ENCODE data around the gene SOCS4. TPM values are rescaled to one million over a fixed set of nuclear protein-coding genes. Genes with fewer than 3 reads are reported as not detected.

The SOCS4 gene
- total RNA-seq, 1 experiment from 2014 or later = 35.5 TPM

DNA sequence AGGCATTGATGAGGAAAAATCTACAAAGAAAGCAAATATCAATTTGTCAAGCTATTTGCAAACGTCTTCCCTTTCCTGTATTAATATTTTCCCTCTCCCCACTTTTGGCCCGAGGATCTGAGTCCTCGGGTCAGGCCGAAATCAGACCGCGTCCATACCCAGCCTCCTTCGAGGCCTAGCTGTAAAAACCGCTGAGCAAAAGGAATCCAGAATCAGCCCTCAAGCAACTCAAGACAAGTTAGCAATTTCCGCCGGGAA lies 24.1 kb downstream of the SOCS4 start:
- CTCF ChIA-PET = interaction anchor here (0.6 to 1.5 kb wide), 4 partner anchors 20 to 58 kb away, joined by 3 to 7 read pairs (median 4); partner anchors contain the start of genes SOCS4 and WDHD1
- POLR2A ChIA-PET (ENCODE audit: low non-redundant PET) = interaction anchor here (0.6 kb wide), 1 partner anchor 24 kb away, joined by 4 read pairs; the partner anchor contains the start of genes SOCS4 and WDHD1
- intact Hi-C loops (cut with micrococcal nuclease; ENCODE audit: unreplicated experiment) = no loop called here

DNA sequence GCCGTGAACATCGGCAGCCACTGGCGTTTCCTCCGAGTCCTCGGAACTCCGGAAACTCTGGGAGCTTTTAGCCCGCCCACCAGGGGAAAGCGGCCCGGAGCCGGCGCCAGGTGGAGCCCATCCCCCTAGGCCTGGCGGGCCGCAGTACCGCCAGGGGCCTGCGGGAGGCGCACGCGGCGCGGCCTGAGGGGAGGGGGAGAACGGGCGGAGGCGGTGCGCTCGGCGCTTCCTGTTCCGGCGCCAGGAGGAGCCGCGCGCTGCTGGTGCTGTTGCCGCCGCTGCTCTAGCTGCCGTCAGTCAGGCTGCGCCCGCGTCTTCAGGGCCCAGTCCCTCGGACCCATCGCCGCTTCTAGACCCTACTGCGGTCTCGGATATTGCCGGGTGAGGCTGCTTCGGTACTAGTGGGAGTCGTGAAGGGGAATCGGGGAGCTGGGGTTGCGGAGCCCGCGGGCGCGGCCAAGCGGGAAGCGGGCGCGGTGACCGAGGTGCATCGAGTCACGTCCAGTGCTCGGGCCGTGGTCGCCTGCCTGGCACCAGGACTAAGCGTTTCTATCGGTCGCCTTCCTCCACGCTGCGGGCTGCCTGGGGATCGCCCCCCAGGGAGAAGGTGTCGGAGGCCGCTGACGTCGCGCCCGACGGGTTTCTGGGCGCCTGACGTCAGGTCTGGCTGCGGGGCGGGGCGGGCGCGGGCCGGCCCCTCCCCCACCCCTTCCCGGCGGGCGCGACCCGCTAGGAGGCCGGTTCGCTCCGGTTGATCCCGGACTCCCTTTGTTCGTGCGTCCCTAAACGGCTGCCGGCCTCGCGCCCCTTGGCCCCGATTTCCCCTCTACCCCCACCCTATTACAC lies 24.6 kb downstream of the SOCS4 start, which contains the start of gene MAPK1IP1L:
Gene MAPK1IP1L, plus strand, starts transcription at position 225 of the 846 bp plus-strand sequence. CDS start 10,037 bp downstream, outside the sequence.
- POLR2A ChIA-PET (ENCODE audit: low non-redundant PET) = interaction anchor here (0.6 kb wide), 2 partner anchors 25 to 395 kb away, joined by 3 to 4 read pairs; partner anchors contain the start of genes SOCS4 and WDHD1
- BruUV-seq (replicated peaks) = no TSS peak
- no peaks in the 10 kb centered on the region for H3K27me3 ChIP-seq (replicated peaks; ENCODE audit: insufficient read depth, low read depth, low read length, poor library complexity)

More for the DNA sequence above, 24.1 kb downstream of the SOCS4 start:
- H3K36me3 ChIP-seq (ENCODE audit: insufficient read depth, low read length, poor library complexity, severe bottlenecking) = peaks cover 22% of the 10 kb centered on the region
- DNase-seq (ENCODE audit: low spot score) = no peak
- TF ChIP-seq EZH2 (IDR thresholded peaks at IDR 0.05; ENCODE audit: borderline replicate concordance, low read depth, low read length, poor library complexity, severe bottlenecking) = no peak
- TF ChIP-seq, protein P1, sequence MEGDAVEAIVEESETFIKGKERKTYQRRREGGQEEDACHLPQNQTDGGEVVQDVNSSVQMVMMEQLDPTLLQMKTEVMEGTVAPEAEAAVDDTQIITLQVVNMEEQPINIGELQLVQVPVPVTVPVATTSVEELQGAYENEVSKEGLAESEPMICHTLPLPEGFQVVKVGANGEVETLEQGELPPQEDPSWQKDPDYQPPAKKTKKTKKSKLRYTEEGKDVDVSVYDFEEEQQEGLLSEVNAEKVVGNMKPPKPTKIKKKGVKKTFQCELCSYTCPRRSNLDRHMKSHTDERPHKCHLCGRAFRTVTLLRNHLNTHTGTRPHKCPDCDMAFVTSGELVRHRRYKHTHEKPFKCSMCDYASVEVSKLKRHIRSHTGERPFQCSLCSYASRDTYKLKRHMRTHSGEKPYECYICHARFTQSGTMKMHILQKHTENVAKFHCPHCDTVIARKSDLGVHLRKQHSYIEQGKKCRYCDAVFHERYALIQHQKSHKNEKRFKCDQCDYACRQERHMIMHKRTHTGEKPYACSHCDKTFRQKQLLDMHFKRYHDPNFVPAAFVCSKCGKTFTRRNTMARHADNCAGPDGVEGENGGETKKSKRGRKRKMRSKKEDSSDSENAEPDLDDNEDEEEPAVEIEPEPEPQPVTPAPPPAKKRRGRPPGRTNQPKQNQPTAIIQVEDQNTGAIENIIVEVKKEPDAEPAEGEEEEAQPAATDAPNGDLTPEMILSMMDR (conservative IDR thresholded peaks at IDR 0.05; ENCODE audit: low read depth, low read length) = no peak
- peak overlapping the region; percentile 93 for H3K4me3 ChIP-seq (ENCODE audit: low read depth, low read length, poor library complexity, severe bottlenecking)
- no peaks in the 10 kb centered on the region for H3K27me3 ChIP-seq (replicated peaks; ENCODE audit: insufficient read depth, low read depth, low read length, poor library complexity)
- peaks cover 73% of the 10 kb centered on the region for H3K4me1 ChIP-seq (ENCODE audit: insufficient read depth, low read length, poor library complexity, severe bottlenecking)
- H3K9me3 ChIP-seq (ENCODE audit: low read depth, low read length, poor library complexity, severe bottlenecking) = no peaks in the 10 kb centered on the region
- no TSS peak for BruUV-seq (replicated peaks)
- peak overlapping the region; percentile 100 for H3K27ac ChIP-seq (ENCODE audit: low read depth, low read length, poor library complexity, severe bottlenecking)

DNA sequence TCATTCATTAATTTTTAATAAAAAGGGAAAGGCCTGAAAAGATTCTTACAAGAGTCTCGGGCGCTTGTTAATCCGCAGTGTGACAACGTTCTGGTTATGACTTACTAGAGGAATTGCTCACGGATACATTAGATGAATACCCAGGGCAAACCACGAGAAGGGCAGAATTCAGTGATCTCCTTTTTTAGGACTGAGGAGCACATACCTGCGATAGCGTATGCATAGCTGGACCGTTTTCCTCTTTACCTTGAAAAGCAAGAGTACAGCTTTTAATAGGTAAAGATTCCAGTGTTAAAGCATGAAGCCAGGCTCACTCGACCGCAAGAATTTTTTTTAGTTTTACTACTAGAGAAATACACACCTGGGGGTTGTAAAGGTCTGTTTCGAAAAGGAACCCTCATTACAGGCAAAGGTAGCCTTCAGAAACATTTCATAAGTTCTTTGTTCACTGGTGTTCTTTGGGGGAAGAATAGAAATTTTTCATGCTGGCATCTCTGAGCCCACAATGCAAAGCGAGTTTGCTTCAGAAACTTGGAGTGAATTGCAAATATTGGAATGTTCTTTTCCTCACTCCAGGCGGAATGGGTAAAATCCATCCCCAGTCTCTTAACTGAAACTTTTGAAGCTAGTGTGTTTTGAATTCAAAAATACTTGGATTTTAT lies 25.4 kb downstream of the SOCS4 start:
- CTCF ChIA-PET = interaction anchor here (0.7 kb wide), 1 partner anchor 57 kb away, joined by 4 read pairs; no protein-coding TSS in a partner anchor
- TF ChIP-seq, protein P1 (conservative IDR thresholded peaks at IDR 0.05; ENCODE audit: low read depth, low read length) = no peak
- no peak for TF ChIP-seq EZH2 (IDR thresholded peaks at IDR 0.05; ENCODE audit: borderline replicate concordance, low read depth, low read length, poor library complexity, severe bottlenecking)
- BruUV-seq (replicated peaks) = TSS peak; percentile 43
- H3K4me3 ChIP-seq (ENCODE audit: low read depth, low read length, poor library complexity, severe bottlenecking) = peak overlapping the region; percentile 93
- peaks cover 60% of the 10 kb centered on the region for H3K4me1 ChIP-seq (ENCODE audit: insufficient read depth, low read length, poor library complexity, severe bottlenecking)
- H3K9me3 ChIP-seq (ENCODE audit: low read depth, low read length, poor library complexity, severe bottlenecking) = no peaks in the 10 kb centered on the region
- no peak for DNase-seq (ENCODE audit: low spot score)
- no peaks in the 10 kb centered on the region for H3K27me3 ChIP-seq (replicated peaks; ENCODE audit: insufficient read depth, low read depth, low read length, poor library complexity)
- intact Hi-C loops (cut with micrococcal nuclease; ENCODE audit: unreplicated experiment) = no loop called here
- POLR2A ChIA-PET (ENCODE audit: low non-redundant PET) = interaction anchor here (0.6 kb wide), 1 partner anchor 394 kb away, joined by 3 read pairs; no protein-coding TSS in a partner anchor
- peaks cover 29% of the 10 kb centered on the region for H3K36me3 ChIP-seq (ENCODE audit: insufficient read depth, low read length, poor library complexity, severe bottlenecking)
- peak overlapping the region; percentile 100 for H3K27ac ChIP-seq (ENCODE audit: low read depth, low read length, poor library complexity, severe bottlenecking)

More for the DNA sequence above, 24.6 kb downstream of the SOCS4 start, which contains the start of gene MAPK1IP1L:
- H3K4me1 ChIP-seq (ENCODE audit: insufficient read depth, low read length, poor library complexity, severe bottlenecking) = peaks cover 68% of the 10 kb centered on the region
- no peaks in the 10 kb centered on the region for H3K9me3 ChIP-seq (ENCODE audit: low read depth, low read length, poor library complexity, severe bottlenecking)
- TF ChIP-seq EZH2 (IDR thresholded peaks at IDR 0.05; ENCODE audit: borderline replicate concordance, low read depth, low read length, poor library complexity, severe bottlenecking) = no peak
- TF ChIP-seq, protein P1 (conservative IDR thresholded peaks at IDR 0.05; ENCODE audit: low read depth, low read length) = peak; percentile 95
- H3K4me3 ChIP-seq (ENCODE audit: low read depth, low read length, poor library complexity, severe bottlenecking) = peak within 1 kb of the TSS; percentile 93
- intact Hi-C loops (cut with micrococcal nuclease; ENCODE audit: unreplicated experiment) = no loop called here
- DNase-seq (ENCODE audit: low spot score) = peak; percentile 98
- peak within 1 kb of the TSS; percentile 100 for H3K27ac ChIP-seq (ENCODE audit: low read depth, low read length, poor library complexity, severe bottlenecking)
- peaks cover 22% of the 10 kb centered on the region for H3K36me3 ChIP-seq (ENCODE audit: insufficient read depth, low read length, poor library complexity, severe bottlenecking)
- CTCF ChIA-PET = interaction anchor here (0.5 to 1.5 kb wide), 6 partner anchors 21 to 1471 kb away, joined by 3 to 7 read pairs (median 4); partner anchors contain the start of genes SOCS4 and WDHD1

Measured in A673 (cell line).